ENCODE data around the gene NTNG2.

Gene NTNG2

DNA sequence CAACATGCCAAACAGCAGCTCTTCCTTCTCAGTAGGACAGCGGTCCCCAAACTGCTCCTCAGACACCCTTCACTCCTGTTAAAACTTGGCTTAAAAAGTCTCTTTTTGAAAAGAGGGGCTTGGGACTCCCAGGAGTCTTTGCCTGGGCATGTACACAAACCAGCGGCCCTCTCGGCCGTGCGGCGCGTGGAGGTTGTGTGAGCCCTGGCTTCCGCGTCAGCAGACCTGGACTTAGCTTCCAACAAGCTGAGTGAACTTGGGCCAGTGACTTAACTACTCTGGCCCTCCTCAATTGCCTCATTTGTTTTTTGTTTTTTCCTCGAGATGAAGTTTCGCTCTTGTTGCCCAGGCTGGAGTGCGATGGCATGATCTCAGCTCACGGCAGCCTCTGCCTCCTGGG, 15.3 kb upstream of the NTNG2 start:
- DNase-seq (ENCODE audit: low spot score): no peak

DNA sequence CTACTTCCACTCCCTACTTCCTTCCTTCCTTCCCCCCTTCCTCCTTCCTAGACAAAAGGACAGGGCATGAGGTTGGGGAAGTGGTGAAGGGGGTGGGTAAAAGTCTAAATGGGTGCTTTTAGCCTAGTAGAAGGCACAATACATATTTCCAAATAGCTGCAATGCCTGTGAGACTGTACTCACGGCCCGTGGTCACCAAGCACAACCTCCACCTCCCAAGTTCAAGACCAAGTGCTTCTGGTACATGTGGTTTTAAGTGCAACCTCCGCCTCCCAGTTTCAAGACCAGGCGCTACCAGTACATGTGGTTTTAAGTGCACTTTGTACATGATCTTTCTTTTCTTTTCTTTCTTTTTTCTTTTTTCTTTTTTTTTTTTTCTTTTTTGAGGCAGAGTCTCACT, 14.5 kb upstream of the NTNG2 start:
- no peak for DNase-seq (ENCODE audit: low spot score)

DNA sequence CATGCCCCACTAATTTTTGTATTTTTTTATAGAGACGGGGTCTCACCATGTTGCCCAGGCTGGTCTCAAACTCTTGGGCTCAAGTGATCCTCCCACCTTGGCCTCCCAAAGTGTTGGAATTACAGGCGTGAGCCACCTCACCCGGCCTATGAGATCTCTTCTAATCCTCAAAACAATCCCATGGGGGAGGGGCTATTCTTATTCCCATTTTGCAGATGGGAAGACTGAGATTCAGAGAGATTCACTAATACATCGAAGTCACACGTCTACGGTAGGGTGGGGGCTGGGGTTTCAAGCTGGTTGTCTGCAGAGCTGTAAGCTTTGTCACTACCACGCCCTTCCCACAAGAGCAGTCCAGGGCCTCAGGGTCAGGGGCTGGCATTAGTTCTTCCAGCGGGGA, 14.0 kb upstream of the NTNG2 start:
- no peak for DNase-seq (ENCODE audit: low spot score)

DNA sequence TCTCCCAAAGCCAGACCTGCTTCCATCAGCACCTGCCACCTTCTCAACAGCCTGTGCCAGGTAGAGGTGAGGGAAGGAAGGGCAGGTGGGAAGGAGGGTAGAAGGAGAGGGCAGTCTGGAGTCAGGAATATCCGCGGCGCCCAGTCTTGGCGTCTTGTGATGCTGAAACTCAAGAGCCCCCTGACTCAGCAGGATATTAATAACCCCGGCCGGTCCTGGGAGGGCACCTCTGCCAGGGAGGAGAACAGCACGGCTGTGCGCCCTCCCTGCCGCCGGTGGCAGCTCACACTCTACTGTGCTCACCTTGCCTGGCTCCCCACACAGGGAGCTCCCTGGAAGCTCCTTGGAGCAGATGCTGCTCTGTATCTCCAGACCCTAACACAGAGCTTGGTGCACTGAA, 11.6 kb upstream of the NTNG2 start:
- DNase-seq (ENCODE audit: low spot score): no peak

DNA sequence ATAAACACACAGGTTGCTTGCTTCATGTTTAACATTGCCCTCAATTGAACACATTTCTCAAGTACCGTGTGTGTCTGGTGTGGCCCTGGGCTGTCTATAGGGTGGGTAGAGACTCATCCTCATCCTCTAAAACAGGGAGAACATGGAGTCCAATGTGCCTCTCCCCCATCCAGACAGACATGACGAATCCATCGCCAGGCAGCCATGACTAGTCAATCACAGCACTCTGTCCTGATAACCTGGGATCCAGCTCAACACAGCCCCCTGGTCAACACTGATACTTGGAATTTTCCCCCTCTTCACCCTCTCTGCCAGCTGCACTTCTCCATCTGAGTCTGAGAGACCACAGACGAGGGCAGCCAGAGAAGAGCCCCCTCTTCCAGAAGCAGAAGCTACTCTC, 10.7 kb upstream of the NTNG2 start:
- no peak for DNase-seq (ENCODE audit: low spot score)

DNA sequence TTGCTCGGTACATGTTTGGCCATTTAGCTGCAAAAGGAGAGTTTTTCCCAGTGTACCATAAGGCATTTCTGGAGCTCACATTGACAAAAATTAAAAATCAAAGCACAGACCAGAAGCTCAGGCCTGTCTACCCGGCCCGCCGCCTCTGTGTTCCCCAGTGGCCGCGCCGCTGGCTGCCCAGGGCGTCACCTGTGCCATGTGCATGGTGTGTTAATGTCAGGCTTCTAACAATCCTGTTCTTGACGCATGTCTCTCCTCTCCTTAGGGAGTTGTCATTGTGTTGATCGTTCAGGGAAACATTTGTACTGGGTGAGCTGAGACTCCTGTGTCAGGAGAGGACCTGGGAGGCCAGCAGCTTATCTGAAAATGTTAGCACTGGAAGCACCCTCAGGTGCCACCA, 9.6 kb upstream of the NTNG2 start:
- DNase-seq (ENCODE audit: low spot score): no peak

DNA sequence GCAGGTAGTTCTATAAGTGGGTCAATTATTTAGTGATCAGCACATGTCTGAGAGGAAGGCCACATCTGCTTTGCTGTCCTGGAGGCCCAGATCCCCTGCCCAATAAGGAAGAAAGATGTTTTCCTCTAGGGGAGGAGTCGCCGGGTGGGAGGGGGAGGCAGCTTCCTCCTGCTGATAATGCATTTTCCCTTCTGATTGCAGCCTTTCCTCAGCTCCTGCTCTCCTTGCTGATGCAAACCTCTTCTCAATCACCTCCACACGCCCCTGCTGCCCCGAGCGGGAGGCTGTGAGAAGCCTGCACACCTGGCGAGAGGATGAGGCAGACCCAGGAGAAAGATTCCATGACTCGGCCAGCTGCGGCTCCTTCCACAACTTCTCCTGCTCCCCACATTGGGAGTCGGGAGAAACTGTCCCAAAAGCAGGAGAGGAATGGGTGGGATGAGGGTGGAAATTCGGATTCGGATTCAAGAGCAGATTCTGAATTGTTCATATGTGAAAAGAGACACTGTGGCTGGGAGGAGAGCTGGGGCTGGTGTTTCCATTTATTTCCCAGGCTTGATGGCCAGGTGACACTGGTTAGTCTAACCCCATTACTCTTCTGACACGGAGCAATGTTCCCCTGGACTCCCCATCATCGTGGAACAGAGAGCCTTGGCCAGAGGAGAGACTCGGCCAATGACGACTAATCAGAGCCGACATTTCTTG, 6.8 kb upstream of the NTNG2 start:
- DNase-seq (ENCODE audit: low spot score): no peak

DNA sequence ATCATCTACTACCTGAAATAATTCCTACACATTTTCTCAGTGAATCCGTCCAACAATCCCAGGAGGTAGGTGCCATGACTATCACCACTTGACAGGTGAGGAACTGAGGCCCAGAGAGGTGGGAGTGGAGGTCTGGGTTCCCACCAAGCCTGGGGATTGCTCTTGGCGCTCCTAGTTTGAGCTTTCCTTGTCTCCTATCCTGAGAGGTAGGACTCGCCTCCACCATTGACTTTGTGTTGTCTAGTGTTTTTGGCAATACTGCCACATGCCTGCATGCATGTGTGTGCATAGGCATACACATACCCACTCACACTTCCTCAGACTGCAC, 6.3 kb upstream of the NTNG2 start:
- DNase-seq (ENCODE audit: low spot score): no peak

DNA sequence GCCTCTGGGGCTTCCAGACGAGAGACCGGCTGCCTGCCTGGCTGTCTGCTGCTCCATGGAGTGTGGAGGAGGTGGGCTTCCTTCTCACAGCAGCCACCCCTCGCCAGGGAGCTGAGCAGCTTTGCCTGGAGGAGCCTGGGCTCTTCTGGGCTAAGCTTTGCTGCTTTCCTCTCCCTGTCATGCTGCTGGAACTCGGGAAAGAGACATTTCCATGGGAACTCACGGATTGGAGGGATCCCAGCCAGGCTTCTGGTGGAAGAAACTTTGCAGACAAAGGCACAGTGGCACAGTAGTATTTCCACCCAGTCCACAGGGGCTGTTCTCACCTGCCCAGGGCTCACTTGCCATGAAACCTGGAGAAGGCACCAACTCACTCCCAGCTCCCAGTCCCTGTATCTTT, 5.6 kb upstream of the NTNG2 start:
- DNase-seq (ENCODE audit: low spot score): no peak

DNA sequence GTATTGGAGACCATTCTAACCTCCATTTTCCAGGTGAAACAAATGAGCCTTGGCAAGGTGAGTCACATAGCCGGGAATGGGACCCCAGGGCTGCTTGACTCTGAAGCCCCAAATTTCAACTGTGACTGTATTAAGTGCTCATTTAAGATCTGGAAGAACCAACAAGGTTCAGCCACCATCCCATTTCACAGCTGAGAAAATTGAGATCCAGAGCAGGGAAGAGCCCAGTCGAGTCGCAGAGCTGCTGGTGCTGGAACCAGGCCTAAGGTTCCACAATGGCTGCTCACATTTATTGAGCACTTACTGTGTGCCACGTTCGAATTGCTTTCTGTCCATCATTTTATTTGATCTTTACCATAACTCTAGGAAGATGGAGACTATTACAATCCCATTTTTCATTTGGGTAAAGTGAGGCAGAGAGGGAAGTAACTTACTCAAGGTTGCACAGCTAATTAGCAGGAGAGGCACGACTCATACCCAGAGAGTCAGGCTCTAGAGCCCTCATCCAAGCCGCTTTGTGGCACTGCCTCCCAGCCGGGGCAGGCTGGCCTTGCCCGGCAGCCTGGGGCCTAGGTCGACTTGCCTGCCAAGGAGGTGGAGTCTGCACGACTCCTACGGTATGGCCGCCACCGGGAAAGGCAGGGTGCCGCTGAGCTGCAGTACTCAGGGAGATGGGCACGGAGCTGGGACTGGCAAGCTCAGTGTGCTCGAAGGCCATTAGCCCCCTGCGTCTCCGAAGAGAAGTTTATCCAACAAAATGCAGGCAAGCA, 4.3 kb upstream of the NTNG2 start:
- DNase-seq (ENCODE audit: low spot score): no peak

DNA sequence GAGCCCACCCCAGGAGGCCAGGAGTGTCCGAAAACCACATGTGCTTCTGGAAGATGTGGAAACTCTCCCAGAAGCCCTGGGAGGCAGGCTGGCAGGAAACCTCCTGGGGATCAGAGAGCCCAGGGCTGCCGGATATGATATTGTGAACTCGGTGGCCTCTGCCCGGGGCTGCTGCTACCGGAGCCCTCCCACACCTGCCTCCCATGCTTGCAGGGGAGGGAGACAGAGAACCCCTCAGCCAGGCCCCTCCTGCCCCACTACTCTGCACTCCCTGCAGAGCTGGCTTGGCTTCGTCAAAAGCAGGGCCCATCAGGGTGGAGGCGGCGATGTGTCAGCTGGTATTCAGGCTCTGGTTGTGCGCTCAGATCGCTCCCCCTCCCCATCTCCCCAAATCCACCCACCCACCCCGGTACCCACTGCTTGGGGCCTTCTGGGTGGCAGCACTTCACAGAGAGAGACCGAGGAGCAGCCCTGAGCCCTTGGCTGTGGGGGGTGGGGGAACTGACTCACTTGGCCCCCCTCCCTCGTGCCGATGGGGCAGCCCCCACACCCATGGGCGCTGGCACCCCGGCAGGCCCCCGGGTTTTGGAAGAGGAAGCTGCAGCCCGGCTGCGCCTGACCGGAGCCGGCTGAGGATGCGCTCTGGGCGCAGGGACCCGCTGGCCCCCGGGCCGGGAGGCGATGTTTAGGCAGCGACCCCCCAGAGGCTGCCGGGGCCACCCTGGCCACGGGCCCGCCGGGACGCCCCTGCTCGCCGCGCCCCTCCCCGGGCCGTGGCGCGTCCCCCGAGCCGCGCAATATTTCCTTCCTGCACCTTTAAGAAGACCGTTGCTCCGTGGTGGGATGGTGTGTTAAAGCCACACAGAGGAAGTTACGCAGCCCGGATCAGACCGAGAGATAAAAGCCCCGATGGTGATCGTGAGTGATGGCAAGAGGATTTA, 786 bp upstream of the NTNG2 start:
- DNase-seq (ENCODE audit: low spot score): no peak

DNA sequence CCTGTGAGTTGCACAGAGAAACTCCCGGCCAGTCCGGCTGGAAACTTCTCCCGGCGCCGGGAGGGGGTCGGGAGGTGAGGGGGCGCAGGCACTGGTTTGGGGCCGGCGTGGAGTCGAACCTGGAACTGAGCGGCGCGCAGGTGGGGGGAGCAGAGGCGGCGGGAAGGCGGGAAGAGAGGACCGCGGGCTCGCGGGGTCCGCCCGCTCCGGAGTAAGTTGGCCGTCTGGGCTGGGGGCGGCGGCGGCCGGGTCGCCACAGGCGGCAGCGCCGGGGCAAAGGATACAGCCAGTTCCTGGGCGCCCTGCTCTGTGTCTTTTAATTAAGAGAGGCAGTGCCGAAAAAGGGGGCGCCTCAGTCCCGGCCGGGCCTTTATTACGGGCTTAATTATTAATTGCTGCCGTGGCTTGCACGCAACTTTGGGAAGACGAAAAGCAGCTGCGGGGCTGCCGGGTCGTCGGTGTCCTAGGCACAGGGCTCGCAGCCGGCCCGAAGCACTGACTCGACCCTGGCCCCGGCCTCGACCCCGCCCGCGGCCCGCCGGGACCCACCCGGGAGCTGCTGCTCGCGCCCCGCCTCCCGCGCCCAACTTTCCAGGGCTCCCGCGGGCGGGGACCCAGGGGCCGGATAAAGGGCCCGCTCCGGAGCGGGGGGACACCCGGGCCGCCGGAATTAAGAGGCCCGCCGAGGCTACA, 1.1 kb downstream of the NTNG2 start:
- DNase-seq (ENCODE audit: low spot score): no peak

DNA sequence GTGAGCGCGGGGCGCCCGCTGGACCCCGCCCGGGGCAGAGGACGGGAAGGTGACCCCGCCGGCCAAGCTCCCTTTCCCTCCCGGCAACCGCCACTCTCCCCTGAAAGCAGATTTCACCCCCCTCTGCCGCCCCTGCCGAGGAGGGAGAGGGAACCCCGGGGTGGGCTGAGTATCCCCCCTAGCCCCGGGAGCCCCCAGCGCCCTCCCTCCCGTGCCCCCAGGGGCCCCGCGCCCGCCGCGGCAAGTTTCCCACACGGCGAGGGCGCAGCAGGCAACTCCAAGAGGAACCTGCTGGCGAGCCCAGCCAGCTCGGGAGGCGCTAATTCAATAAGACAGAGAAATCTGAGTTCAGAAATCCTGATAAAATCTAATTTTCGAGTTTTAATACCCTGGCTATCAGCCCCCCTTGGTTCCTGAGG, 1.6 kb downstream of the NTNG2 start:
- no peak for DNase-seq (ENCODE audit: low spot score)

DNA sequence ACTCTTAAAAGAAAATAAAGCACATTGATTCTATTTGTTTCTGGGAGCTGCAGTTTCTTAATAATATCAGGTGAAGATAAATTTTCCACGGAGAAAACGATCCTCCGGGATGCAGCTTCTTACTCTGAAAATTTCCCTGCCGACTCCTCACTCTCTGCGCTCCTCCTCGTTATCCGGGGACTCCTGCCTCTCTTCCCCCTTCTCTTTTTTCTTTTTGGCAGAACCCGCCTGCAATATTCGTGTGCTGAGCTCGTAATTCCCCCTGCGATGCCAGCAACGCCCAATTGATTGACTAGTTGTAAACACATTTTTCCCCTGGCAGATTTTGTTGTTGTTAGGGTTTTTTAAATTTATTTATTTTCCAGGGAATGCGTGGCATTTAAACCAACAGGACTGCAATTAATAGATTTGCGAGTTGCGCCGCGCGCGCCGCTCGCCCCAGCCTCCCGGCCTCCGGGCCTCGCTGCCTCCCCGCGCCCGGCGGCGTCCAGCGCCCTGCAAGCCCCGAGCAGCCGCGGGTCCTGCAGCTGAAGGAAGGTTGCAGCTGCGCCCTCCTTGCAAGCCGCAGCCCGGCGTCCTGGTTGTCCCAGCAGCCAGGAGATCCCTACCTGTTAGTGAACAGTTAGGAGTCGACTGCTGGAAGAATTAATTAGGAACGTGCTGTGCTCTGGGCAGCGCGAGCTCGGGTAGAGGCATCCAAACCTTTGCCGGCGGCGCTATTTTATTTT, 2.2 kb downstream of the NTNG2 start:
- DNase-seq (ENCODE audit: low spot score): no peak

DNA sequence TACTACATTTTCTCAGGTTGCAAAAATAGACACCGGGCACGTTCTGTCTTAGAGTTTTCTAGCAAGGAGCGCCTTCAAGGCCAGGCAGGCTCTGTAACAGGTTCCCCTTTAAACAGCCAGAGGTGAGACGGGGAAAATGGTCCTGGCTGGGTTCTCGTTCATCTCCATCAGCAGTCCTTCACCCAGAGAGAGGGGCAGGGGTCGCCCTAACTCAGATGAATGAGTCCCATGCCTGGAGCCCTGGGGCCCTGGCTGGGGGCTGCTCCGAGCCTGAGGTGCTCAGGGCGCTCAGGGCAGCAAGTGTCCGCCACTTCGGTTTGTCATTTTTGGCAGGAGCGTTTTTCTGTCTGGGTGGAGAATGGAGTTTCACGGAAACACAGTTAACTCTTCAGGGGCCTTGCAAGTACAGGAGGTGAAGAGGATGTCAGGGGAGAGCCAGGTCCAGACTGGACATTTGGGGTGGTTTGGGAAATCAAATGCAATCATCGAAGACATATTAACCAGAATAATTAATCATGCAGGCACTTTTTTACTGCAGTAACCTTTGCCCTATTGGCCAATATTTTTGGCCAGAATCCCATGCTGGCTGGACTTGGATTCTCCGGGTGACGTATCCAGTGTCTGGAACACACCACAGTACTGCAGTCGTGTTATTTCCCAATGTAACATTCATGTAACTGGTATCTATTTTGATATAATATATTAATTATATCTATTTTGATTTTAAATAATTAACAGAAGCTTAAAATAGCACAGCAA, 2.9 kb downstream of the NTNG2 start:
- DNase-seq (ENCODE audit: low spot score): no peak

DNA sequence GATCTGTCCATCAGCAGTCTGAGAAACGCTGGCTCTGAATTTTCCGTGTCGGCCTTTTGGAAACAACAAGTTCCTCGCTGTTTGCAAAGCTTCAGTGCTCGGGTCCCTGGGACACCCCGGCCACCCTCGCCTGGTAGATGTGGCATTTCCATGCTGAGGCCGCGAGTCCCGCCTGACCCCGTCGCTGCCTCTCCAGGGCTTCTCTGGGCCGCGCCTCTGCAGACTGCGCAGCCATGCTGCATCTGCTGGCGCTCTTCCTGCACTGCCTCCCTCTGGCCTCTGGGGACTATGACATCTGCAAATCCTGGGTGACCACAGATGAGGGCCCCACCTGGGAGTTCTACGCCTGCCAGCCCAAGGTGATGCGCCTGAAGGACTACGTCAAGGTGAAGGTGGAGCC, 4.7 kb downstream of the NTNG2 start:
- DNase-seq (ENCODE audit: low spot score): no peak

DNA sequence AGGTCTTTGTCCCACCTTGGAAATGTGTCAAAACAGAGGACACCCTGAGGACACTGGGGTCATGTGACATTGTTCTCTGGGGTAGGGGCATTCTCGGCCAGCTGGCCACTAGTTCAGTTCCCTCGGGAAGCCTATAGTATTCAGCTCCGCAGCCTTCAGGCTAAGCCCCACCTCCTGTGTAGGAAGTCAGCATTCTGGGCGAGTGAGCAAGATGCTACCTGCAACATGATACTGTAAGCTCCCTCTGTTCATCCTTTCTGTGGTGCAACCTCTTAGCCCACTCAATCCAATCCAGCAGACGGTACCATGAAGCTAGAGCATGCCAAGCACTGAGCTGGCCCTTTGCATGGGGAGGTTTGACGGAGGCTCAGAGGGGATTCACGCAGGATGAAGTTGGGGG, 5.3 kb downstream of the NTNG2 start:
- no peak for DNase-seq (ENCODE audit: low spot score)

DNA sequence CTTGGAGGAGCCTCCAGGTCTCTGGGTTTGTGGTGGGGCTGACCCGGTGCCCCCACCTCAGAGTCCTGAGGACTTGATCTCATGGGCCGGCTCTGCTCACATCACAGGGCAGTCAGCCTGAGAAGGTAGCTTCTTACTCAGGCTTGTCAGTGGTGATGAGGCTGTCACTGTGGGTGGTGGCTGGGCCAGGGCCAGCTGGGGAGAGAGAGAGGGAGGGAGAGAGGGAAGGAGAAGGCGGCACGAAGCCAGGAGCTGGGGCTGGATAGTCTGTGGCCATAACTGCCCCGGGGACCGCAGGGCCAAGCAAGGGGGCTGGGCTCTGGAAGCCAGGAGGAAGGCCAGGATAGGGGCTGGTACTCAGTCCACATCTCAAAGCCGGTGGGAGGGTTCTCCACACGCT, 6.5 kb downstream of the NTNG2 start:
- no peak for DNase-seq (ENCODE audit: low spot score)

DNA sequence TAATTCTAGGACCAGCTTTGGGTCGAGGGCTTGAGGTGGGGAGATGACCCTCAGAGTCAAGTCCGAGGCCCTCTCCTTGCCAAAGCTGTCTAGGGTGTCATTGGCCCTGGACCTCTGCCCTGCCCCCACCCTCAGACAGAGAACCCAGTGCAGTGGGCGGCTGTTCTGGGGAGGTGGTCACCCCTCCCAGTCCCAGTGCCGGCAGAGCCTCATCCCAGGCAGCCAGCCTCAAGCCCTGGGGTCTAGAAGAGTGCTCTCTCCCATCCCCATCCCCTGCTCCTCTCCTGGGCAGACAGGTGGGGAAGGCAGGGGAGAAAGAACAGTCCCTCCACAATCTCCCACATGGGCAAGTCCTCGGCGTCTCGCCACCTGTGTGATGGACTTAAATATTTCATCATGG, 7.0 kb downstream of the NTNG2 start:
- no peak for DNase-seq (ENCODE audit: low spot score)

DNA sequence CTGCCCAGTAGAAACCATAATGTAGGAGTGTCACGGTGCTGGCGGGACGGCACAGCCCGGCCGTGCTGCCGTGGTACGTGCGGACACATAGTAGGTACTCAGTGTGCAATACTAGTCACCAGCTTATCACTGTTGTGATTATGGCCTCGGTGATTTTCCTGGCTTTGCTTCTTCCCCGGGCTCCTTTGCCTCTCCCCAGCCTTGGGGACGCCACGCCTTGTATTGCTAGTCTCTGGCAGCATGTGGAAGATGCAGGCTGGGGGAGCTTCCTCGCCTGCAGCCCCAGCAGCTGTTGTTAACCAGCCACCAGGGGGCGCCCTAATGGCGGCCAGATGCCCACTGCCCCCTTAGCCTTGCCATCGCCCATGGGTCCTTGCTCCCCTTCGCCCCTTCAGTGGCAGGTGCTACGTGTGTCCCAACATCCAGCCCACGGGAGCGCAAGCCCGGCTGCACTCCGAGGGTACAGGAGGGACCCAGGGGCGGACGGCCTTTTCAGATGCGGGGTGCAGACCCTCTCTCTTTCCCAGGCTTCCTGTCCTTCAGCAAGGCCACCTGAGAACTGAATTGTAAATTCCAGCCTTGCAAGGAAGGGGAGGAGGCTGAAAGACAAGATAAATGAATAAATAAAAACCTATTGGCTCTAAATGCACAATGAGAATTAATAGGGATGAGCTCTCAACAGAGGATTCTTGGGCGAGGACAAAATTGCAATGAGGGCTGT, 8.0 kb downstream of the NTNG2 start:
- DNase-seq (ENCODE audit: low spot score): peak; percentile 60
